Measurements from ENCODE around the gene CELF4.

GRCh38 chr18:37529863-37530262 lies 35.7 kb downstream of the CELF4 start:
- no peak for TF ChIP-seq GATA2 (IDR thresholded peaks at IDR 0.05; ENCODE audit: low read depth, low read length)
- no peak for TF ChIP-seq GATA3 (IDR thresholded peaks at IDR 0.05; ENCODE audit: low read depth, low read length)

Data from SH-SY5Y (cell line).